Measurements from ENCODE around the gene TRPM2.

- TF ChIP-seq CREB1 (IDR thresholded peaks at IDR 0.05) (no peak), CREB1 (CRISPR knock-in tag; IDR thresholded peaks at IDR 0.05) (no peak), SRSF4 (IDR thresholded peaks at IDR 0.05; ENCODE audit: low read depth, low read length, poor library complexity, severe bottlenecking) (no peak), NFE2L1 (CRISPR knock-in tag; IDR thresholded peaks at IDR 0.05; ENCODE audit: borderline replicate concordance) (no peak), REST (IDR thresholded peaks at IDR 0.05; ENCODE audit: borderline replicate concordance in 1 of 2, low read depth in 1 of 2, low read length in 2 of 2) (no peak), ATF6 (CRISPR knock-in tag; conservative IDR thresholded peaks at IDR 0.05) (no peak), RBM22 (optimal IDR thresholded peaks at IDR 0.05; ENCODE audit: low read length) (no peak), RFX5 (IDR thresholded peaks at IDR 0.05; ENCODE audit: low read depth, low read length) (no peak), NR2F1 (CRISPR knock-in tag; IDR thresholded peaks at IDR 0.05) (no peak), EP300 (IDR thresholded peaks at IDR 0.05; ENCODE audit: low read depth in 2 of 2, low read length in 2 of 2) (no peak), EP300 (CRISPR knock-in tag; IDR thresholded peaks at IDR 0.05; ENCODE audit: borderline replicate concordance) (no peak)
- TF ChIP-seq, protein P1, sequence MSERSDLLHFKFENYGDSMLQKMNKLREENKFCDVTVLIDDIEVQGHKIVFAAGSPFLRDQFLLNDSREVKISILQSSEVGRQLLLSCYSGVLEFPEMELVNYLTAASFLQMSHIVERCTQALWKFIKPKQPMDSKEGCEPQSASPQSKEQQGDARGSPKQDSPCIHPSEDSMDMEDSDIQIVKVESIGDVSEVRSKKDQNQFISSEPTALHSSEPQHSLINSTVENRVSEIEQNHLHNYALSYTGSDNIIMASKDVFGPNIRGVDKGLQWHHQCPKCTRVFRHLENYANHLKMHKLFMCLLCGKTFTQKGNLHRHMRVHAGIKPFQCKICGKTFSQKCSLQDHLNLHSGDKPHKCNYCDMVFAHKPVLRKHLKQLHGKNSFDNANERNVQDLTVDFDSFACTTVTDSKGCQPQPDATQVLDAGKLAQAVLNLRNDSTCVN (CRISPR knock-in tag; IDR thresholded peaks at IDR 0.05; ENCODE audit: borderline replicate concordance) = no peak
Observed at GRCh38 chr21:44392916-44393315, 39.5 kb downstream of the TRPM2 start.

All from HepG2 (cell line).